Measurements from ENCODE around the gene KIFAP3.
"Not testable (repeated sequence)": the region's sequence is repeated elsewhere in the genome, so short reads cannot be mapped to it uniquely, and the experiment has no call there.

KIFAP3 gene

GRCh38 chr1:169918220-169918619, 156.3 kb downstream of the KIFAP3 start:
- not testable (repeated sequence) for H3K9me3 ChIP-seq (ENCODE audit: control insufficient read depth, insufficient read depth, low read depth, low read length); H3K27ac ChIP-seq (ENCODE audit: low read depth, low read length)

GRCh38 chr1:169915150-169915549, 159.3 kb downstream of the KIFAP3 start:
- H3K4me3 ChIP-seq (ENCODE audit: low read depth, low read length): no peak overlapping the region

More at GRCh38 chr1:169918220-169918619, 156.3 kb downstream of the KIFAP3 start:
- not testable (repeated sequence) for H3K9ac ChIP-seq (ENCODE audit: low read length); H3K4me1 ChIP-seq (ENCODE audit: control insufficient read depth, insufficient read depth, low read length); H3K4me3 ChIP-seq (ENCODE audit: low read depth, low read length); H3K36me3 ChIP-seq (ENCODE audit: control insufficient read depth, insufficient read depth, low read length); H3K27me3 ChIP-seq (ENCODE audit: control insufficient read depth, insufficient read depth, low read length)

GRCh38 chr1:169914531-169914930, 160.0 kb downstream of the KIFAP3 start:
- H3K4me1 ChIP-seq (ENCODE audit: control insufficient read depth, insufficient read depth, low read length): no peaks in the 10 kb centered on the region
- no peak overlapping the region for H3K27ac ChIP-seq (ENCODE audit: low read depth, low read length)
- H3K36me3 ChIP-seq (ENCODE audit: control insufficient read depth, insufficient read depth, low read length): no peaks in the 10 kb centered on the region
- H3K4me3 ChIP-seq (ENCODE audit: low read depth, low read length): no peak overlapping the region
- H3K27me3 ChIP-seq (ENCODE audit: control insufficient read depth, insufficient read depth, low read length): no peaks in the 10 kb centered on the region
- H3K9me3 ChIP-seq (ENCODE audit: control insufficient read depth, insufficient read depth, low read depth, low read length): no peaks in the 10 kb centered on the region
- no peak overlapping the region for H3K9ac ChIP-seq (ENCODE audit: low read length)

More at GRCh38 chr1:169915150-169915549, 159.3 kb downstream of the KIFAP3 start:
- no peaks in the 10 kb centered on the region for H3K4me1 ChIP-seq (ENCODE audit: control insufficient read depth, insufficient read depth, low read length)
- no peaks in the 10 kb centered on the region for H3K36me3 ChIP-seq (ENCODE audit: control insufficient read depth, insufficient read depth, low read length)
- H3K9ac ChIP-seq (ENCODE audit: low read length): no peak overlapping the region
- no peaks in the 10 kb centered on the region for H3K9me3 ChIP-seq (ENCODE audit: control insufficient read depth, insufficient read depth, low read depth, low read length)
- no peak overlapping the region for H3K27ac ChIP-seq (ENCODE audit: low read depth, low read length)
- no peaks in the 10 kb centered on the region for H3K27me3 ChIP-seq (ENCODE audit: control insufficient read depth, insufficient read depth, low read length)

GRCh38 chr1:169909499-169909898, 165.0 kb downstream of the KIFAP3 start:
- H3K27ac ChIP-seq (ENCODE audit: low read depth, low read length): no peak overlapping the region
- H3K27me3 ChIP-seq (ENCODE audit: control insufficient read depth, insufficient read depth, low read length): no peaks in the 10 kb centered on the region
- H3K9me3 ChIP-seq (ENCODE audit: control insufficient read depth, insufficient read depth, low read depth, low read length): no peaks in the 10 kb centered on the region
- H3K4me3 ChIP-seq (ENCODE audit: low read depth, low read length): no peak overlapping the region
- no peaks in the 10 kb centered on the region for H3K4me1 ChIP-seq (ENCODE audit: control insufficient read depth, insufficient read depth, low read length)
- H3K36me3 ChIP-seq (ENCODE audit: control insufficient read depth, insufficient read depth, low read length): no peaks in the 10 kb centered on the region
- H3K9ac ChIP-seq (ENCODE audit: low read length): no peak overlapping the region

GRCh38 chr1:169906938-169907337, 167.6 kb downstream of the KIFAP3 start:
- Histone ChIP-seq H3K4me1 (ENCODE audit: control insufficient read depth, insufficient read depth, low read length) (no peaks in the 10 kb centered on the region), H3K9ac (ENCODE audit: low read length) (no peak overlapping the region), H3K36me3 (ENCODE audit: control insufficient read depth, insufficient read depth, low read length) (no peaks in the 10 kb centered on the region), H3K9me3 (ENCODE audit: control insufficient read depth, insufficient read depth, low read depth, low read length) (no peaks in the 10 kb centered on the region), H3K4me3 (ENCODE audit: low read depth, low read length) (no peak overlapping the region), H3K27me3 (ENCODE audit: control insufficient read depth, insufficient read depth, low read length) (no peaks in the 10 kb centered on the region), H3K27ac (ENCODE audit: low read depth, low read length) (no peak overlapping the region)

- H3K4me1 ChIP-seq (ENCODE audit: control insufficient read depth, insufficient read depth, low read length): peaks cover 3% of the 10 kb centered on the region; the same call in 1 of the 2 replicates
- no peaks in the 10 kb centered on the region for H3K9me3 ChIP-seq (ENCODE audit: control insufficient read depth, insufficient read depth, low read depth, low read length)
- H3K27ac ChIP-seq (ENCODE audit: low read depth, low read length): no peak overlapping the region
- no peak overlapping the region for H3K4me3 ChIP-seq (ENCODE audit: low read depth, low read length)
- no peaks in the 10 kb centered on the region for H3K36me3 ChIP-seq (ENCODE audit: control insufficient read depth, insufficient read depth, low read length)
- H3K27me3 ChIP-seq (ENCODE audit: control insufficient read depth, insufficient read depth, low read length): no peaks in the 10 kb centered on the region
- no peak overlapping the region for H3K9ac ChIP-seq (ENCODE audit: low read length)
Observed at GRCh38 chr1:169904834-169905233, 169.7 kb downstream of the KIFAP3 start.

GRCh38 chr1:169902751-169903150, 171.7 kb downstream of the KIFAP3 start:
- no peak overlapping the region for H3K4me3 ChIP-seq (ENCODE audit: low read depth, low read length)
- H3K27ac ChIP-seq (ENCODE audit: low read depth, low read length): no peak overlapping the region
- H3K9me3 ChIP-seq (ENCODE audit: control insufficient read depth, insufficient read depth, low read depth, low read length): no peaks in the 10 kb centered on the region
- no peaks in the 10 kb centered on the region for H3K36me3 ChIP-seq (ENCODE audit: control insufficient read depth, insufficient read depth, low read length)
- H3K4me1 ChIP-seq (ENCODE audit: control insufficient read depth, insufficient read depth, low read length): peaks cover 14% of the 10 kb centered on the region; the same call in 1 of the 2 replicates
- H3K9ac ChIP-seq (ENCODE audit: low read length): no peak overlapping the region
- no peaks in the 10 kb centered on the region for H3K27me3 ChIP-seq (ENCODE audit: control insufficient read depth, insufficient read depth, low read length)

GRCh38 chr1:169901115-169901514, 173.4 kb downstream of the KIFAP3 start:
- no peaks in the 10 kb centered on the region for H3K9me3 ChIP-seq (ENCODE audit: control insufficient read depth, insufficient read depth, low read depth, low read length)
- H3K4me1 ChIP-seq (ENCODE audit: control insufficient read depth, insufficient read depth, low read length): peaks cover 16% of the 10 kb centered on the region; the same call in 1 of the 2 replicates
- H3K27me3 ChIP-seq (ENCODE audit: control insufficient read depth, insufficient read depth, low read length): no peaks in the 10 kb centered on the region
- H3K27ac ChIP-seq (ENCODE audit: low read depth, low read length): no peak overlapping the region
- no peaks in the 10 kb centered on the region for H3K36me3 ChIP-seq (ENCODE audit: control insufficient read depth, insufficient read depth, low read length)
- H3K4me3 ChIP-seq (ENCODE audit: low read depth, low read length): no peak overlapping the region
- H3K9ac ChIP-seq (ENCODE audit: low read length): no peak overlapping the region

GRCh38 chr1:169900571-169900970, 173.9 kb downstream of the KIFAP3 start:
- Histone ChIP-seq H3K9ac (ENCODE audit: low read length) (no peak overlapping the region), H3K9me3 (ENCODE audit: control insufficient read depth, insufficient read depth, low read depth, low read length) (no peaks in the 10 kb centered on the region), H3K36me3 (ENCODE audit: control insufficient read depth, insufficient read depth, low read length) (no peaks in the 10 kb centered on the region), H3K4me3 (ENCODE audit: low read depth, low read length) (no peak overlapping the region), H3K27ac (ENCODE audit: low read depth, low read length) (no peak overlapping the region), H3K4me1 (ENCODE audit: control insufficient read depth, insufficient read depth, low read length) (peaks cover 18% of the 10 kb centered on the region; the same call in 1 of the 2 replicates), H3K27me3 (ENCODE audit: control insufficient read depth, insufficient read depth, low read length) (no peaks in the 10 kb centered on the region)

- peaks cover 21% of the 10 kb centered on the region for H3K4me1 ChIP-seq (ENCODE audit: control insufficient read depth, insufficient read depth, low read length)
- H3K4me3 ChIP-seq (ENCODE audit: low read depth, low read length): no peak overlapping the region
- no peaks in the 10 kb centered on the region for H3K36me3 ChIP-seq (ENCODE audit: control insufficient read depth, insufficient read depth, low read length)
- H3K27ac ChIP-seq (ENCODE audit: low read depth, low read length): no peak overlapping the region
- no peak overlapping the region for H3K9ac ChIP-seq (ENCODE audit: low read length)
- H3K9me3 ChIP-seq (ENCODE audit: control insufficient read depth, insufficient read depth, low read depth, low read length): no peaks in the 10 kb centered on the region
- no peaks in the 10 kb centered on the region for H3K27me3 ChIP-seq (ENCODE audit: control insufficient read depth, insufficient read depth, low read length)
Observed at GRCh38 chr1:169899519-169900217, 174.8 kb downstream of the KIFAP3 start.

GRCh38 chr1:169896013-169896412, 178.5 kb downstream of the KIFAP3 start:
- Histone ChIP-seq H3K9ac (ENCODE audit: low read length) (no peak overlapping the region), H3K27ac (ENCODE audit: low read depth, low read length) (no peak overlapping the region), H3K4me3 (ENCODE audit: low read depth, low read length) (no peak overlapping the region), H3K27me3 (ENCODE audit: control insufficient read depth, insufficient read depth, low read length) (no peaks in the 10 kb centered on the region), H3K4me1 (ENCODE audit: control insufficient read depth, insufficient read depth, low read length) (peaks cover 41% of the 10 kb centered on the region), H3K9me3 (ENCODE audit: control insufficient read depth, insufficient read depth, low read depth, low read length) (no peaks in the 10 kb centered on the region), H3K36me3 (ENCODE audit: control insufficient read depth, insufficient read depth, low read length) (no peaks in the 10 kb centered on the region)

Data from HUES6 (cell line).